Activated CD8-positive, alpha-beta memory T cell treated with anti-CD3 and anti-CD28 coated beads for 24 hours (primary cell): ENCODE measurements around the gene WWOX.

Experiments
- DNase-seq: peaks from one replicate; pipeline ENCODE4 v3.0.0-alpha.2; 2020

The WWOX gene

DNA sequence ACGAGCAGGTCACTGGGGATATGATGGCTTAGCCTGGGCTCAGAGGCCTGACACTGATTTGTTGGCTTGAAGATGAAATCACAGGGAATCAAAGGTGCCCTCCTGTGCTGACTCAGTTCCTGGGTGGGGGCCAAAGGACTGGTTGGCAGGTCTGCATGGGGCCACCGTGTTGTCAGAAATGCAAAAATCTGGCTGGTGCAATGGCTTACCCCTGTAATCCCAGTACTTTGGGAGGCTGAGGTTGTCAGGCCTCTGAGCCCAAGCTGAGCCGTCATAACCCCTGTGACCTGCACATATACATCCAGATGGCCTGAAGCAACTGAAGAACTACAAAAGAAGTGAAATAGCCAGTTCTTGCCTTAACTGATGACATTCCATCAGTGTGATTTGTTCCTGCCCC, 314.2 kb downstream of the WWOX start:
- no peak for DNase-seq

DNA sequence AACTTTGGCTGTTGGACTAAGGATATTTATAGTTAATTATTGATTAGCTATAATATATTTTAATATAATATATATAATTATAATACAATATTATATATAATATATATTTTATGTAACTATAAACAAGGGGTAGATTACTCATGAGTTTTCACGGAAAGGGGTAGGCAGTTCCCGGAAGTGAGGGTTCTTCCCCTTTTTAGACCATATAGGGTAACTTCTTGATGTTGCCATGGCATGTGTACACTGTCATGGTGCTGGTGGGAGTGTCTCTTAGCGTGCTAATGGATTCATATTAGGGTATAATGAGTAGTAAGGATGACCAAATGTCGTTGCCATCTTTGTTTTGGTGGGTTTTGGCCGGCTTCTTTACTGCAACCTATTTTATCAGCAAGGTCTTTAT, 315.6 kb downstream of the WWOX start:
- no peak for DNase-seq

DNA sequence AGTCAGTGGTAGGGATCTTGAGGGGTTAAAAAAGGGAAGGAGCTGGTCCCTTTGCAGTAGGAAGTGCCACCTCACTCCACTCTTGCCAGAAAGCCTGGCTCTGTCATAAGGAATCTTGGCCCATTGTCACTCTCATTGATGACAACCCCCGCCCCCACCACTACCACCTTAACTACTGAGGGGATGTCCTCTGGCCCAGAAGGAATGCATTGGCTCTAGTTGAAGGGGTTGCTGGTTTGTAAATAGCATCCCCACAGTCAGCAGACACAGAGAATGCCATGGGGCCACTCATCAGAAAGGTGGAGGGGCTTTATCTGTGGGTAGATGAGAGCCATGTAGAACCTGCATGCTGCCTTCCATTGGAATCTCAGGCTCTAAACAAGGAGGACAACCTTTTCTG, 316.2 kb downstream of the WWOX start:
- DNase-seq = no peak

DNA sequence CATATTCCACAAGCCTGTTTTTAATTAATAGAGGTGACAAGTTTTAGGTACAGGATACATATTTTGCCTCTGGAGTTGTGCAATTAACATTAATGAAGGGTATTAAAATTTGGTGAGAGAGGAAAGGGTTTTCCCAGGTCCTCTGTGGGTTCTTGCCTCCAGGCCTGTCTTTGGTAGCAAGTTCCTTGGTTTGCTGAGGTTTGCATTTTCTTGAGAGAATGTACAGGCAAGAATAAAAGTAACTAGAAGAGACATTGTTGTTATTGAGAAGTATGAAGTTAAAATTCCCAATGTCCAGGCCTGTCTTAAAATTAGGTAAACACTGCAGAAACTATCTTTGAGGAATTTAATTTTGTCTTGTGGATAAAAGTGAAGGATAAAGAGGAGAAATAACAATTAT, 316.9 kb downstream of the WWOX start:
- no peak for DNase-seq

DNA sequence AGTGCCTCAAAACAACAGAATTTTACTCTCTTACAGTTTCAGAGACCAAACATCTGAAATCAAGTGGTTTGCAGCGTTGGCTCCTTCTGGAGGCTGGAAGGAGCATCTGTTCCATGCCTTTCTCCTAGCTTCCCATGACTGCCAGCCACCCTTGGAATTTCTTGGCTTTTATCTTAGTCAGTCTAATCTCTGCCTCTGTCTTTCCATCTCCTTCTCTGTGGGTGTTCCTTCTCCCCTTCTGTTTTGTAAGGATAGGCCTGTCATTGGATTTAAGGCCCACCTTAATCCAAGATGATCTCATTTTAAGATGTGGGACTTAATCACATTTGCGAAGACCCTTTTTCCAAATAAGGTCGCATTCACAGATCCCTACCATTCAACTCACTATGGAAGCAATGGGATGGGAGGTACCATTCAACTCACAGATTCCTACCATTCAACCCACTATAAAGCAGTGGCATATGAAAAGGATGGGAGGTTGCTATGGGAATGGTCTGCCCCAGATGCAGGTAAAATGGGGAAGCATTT, 321.8 kb downstream of the WWOX start:
- DNase-seq = no peak

DNA sequence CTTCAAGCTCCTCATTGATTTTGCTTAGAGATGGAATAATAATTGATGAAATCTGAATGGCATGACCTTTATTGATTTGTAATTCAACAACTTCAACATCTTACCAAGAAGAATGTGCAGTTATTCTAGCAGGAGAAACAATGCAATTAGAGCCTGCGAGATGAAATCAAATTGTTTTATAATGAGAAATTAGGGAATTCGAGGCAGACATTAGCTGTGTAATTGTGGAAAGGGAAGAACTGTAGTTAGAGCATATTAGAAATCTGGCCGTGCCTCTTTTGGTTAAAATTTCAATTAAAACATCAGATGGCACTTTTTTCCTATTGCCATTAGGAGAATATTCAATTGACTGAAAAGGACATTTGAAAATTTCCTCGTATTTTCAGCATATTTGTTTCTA, 325.8 kb downstream of the WWOX start:
- DNase-seq = no peak

DNA sequence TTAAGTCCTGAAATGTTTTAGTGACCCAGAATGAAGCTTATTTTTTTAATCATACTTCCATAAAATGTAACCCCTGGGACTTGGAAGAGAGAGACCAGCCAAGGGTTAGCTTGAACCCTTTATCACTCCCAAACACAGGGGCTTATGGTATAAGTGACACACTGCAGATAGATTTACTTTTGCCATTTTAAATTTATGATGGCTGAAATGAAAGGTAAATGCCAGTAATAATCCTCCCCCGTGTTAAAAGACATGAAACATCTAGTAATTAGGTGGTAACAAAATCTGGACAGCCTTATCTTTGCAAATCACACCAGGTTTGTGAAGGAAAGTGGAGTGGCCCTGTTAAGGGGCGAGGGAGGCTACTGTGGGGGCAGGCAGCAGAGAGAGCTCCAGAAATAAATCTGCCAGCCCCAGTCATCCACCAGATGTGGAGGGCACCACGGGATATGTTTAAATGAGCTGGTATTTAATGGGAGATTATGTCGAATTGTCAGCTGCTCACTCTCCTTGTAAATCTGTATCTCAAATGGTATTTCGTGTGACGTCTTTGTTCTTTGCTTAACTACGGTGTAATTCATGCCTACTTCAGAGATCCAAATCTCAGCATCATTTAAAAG, 326.5 kb downstream of the WWOX start:
- no peak for DNase-seq

DNA sequence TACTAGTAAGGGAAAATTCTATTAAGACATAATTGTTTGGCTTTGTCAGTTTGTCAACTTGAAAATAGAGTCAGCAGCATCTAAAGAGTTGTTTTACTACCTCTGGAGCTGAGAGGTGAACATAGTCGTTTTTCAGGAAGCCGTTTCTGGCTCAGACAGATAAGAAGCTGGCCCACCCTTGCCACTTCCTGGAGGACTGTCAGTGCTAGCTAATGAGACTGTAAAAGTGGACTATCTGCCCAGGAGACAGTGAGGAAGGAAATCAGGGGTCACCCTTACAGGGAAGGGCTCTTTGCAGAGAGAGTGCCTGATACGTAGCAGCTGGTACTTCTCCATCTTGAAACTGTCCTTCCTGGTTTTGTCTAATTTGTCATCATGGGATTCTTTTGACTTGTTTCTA, 328.7 kb downstream of the WWOX start:
- DNase-seq = no peak

DNA sequence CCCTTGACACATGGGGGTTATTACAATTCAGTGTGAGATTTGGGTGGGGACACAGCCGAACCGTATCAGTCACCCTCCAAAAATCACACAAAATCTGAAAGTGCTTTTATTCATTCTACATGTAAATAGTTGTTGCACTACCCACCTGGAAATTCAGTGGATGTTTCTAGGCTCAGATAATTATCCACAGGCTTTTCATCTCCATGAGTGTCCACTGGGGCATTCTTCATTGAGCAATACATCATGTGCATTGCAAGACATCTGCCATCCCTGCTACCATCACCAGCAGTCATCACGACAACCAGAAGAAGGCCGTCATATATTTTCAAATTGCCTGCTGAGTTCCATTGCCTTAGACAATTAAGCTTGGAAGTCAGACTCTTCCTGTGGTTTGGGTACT, 330.8 kb downstream of the WWOX start:
- no peak for DNase-seq

DNA sequence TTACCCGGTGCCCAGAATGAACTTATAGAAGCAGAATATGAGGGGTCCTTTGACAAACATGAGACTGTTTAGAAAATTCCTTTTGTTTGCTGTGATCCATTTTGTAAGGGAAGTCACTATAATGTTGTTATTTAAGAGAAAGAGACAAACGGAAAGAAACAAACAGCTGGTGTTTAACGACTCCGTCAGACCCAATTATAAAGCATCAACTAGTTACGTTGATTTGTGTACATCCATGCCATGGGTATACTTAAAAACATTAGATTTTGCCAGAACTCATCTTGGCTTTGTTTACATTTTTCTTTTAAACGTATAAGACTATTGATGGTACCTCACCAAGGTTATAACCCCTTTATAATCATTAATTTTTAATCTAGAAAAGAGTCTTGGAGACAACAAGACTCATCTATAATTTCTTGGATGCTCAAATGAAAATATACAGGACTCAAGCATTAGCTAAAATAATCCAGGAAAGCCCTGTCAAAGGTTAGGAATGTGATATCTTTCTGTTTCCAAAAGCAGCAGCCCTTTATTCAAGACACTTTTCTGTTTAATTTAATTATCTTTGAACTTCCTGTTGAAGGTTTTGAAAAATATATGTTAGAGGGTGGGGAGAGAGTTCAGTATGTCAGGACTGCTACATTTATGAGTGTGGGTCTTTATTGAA, 331.7 kb downstream of the WWOX start:
- DNase-seq = no peak

DNA sequence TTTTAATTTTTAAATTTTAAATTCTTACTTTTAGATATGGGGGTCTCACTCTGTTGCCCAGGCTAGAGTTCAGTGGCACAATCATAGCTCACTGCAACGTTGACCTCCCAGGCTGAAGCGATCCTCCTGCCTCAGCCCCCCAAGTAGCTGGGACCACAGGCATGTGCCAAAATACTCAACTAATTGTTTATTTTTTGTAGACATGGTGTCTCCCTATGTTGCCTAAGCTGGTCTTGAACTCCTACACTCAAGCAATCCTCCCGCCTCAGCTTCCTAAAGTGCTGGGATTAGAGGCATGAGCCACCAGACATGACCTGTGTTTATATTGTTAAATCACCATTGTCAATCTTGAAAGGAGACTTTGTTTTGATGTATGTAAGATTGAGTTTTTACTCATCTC, 332.2 kb downstream of the WWOX start:
- no peak for DNase-seq

DNA sequence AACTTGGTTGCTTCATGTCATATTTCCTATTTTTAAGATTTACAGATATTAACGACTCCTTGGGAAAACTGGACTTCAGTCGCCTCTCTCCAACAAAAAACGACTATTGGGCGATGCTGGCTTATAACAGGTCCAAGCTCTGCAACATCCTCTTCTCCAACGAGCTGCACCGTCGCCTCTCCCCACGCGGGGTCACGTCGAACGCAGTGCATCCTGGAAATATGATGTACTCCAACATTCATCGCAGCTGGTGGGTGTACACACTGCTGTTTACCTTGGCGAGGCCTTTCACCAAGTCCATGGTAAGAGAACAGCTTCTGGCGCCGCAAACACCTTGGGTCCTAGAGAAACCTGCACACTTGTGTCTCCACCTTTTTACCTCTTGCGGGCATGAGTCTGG, 333.0 kb downstream of the WWOX start:
- DNase-seq = no peak

DNA sequence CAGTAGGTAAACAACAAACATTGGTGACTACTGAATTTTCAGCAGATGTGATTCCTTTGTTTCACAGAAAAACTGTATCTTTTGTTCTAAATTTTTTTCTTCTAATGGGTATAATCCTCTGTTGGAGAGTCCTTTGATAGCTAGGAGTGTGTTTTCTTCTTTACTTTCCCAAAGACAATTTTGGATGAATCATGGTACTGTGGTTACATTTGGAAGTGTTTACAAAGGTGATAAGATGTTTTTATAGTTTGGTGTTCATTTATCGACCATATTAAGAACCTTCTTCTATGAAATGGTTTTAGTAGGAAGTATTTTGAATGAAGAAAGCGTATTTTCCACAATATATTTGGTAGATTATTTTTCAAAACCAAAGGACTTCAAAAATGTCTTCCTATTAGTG, 333.7 kb downstream of the WWOX start:
- no peak for DNase-seq

DNA sequence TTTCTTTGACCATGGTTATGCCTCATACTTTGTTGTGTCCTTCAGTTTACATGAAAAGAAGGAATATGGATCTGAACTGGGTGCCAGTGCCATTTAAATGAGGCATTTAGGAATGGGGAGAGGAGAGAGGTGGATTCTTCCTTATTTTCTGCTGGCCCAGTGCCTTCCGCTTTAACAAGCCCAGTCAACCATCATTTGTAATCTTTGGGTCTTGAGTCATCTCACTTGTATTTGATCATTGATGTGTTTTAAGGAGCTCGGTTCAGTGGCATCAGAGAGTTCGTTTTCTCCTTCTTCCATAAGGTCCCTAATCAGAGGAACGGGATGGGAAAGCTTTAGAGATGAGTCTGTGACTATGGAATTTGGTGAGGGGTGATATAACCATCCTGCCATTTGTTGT, 334.9 kb downstream of the WWOX start:
- DNase-seq = no peak

DNA sequence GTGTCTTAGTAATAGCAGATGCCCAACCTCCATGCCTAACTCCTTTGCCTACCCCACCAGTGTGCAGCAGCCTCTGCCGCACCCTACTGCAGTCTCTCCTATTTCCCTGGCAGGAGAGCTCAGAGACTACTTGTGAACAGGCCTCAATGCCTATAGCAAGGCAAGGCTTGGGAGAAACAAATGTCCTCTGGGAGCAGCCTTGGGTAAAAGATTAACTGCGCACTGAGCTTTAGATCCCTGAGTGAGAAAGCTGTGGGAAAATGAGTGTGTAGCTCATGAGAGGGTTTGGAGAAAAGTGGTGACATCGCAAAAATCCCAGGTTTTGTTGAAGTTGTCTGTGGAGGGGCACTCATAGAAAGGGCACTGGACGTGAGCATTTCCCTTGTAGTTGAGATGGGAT, 335.8 kb downstream of the WWOX start:
- no peak for DNase-seq

DNA sequence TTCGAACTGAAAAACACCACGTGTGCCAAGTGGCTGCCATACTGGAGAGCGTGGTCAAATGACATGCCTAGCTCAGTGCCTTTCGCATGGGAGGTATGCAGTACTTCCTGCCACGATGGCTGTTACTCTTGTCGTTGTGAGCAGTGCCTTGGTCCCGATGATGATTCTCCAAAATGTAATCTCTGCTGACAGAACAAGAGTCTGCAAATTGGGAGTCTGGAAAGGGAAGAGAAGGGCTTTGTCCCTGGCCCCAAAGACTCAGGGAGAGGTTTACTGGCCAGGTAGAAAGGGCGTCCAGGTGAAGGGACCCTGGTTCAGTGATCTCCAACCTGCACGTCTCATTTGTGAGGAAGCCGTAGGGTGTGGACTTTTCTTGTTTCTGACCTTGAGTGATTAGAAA, 336.6 kb downstream of the WWOX start:
- no peak for DNase-seq

DNA sequence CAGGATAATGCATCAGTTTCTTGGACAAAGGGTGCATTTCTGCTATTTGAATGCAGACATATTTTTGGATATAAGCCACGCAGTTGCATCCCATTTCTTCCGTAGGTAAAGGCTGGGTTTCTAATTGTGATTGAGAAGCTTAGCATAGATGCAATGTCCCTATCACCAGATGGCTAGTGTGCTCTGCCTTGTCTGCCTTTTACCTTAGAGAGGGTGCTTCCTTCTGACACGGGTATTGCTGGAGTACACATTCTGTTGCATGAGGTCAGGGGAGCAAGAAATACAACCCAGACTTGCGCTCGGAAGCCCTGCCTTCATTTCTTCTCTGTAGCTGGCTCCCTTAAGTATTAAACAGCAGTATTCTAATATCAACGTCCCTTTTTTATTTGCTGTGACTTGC, 337.4 kb downstream of the WWOX start:
- DNase-seq = no peak

DNA sequence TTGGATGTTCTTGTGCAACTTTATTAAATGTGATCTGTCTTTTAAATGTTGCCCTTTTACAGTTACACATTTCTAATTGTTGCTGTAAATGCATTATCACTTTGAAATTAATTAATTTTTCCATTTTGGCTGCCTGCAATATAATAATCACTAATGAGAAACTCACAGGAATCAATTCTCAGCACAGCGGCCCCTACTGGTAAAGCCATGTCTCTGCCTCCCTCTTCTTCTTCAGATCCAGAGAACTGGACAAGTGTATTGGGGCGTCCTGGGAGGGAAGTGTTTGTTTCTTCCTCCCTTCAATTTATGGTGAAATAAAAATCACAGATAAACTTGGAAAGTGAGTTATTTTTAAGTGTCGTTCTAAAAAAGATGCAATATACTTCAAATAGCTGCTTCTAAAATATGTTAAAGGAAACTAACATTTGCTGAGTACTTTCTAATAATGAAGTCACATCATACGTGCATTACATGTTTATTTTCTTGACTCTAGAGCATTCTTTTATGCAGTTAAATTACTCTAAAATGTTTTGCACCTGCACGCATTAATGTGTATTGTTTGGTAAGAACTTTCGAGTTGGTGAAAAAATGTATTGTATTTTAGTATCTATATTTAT, 338.0 kb downstream of the WWOX start:
- peak; percentile 59 for DNase-seq

DNA sequence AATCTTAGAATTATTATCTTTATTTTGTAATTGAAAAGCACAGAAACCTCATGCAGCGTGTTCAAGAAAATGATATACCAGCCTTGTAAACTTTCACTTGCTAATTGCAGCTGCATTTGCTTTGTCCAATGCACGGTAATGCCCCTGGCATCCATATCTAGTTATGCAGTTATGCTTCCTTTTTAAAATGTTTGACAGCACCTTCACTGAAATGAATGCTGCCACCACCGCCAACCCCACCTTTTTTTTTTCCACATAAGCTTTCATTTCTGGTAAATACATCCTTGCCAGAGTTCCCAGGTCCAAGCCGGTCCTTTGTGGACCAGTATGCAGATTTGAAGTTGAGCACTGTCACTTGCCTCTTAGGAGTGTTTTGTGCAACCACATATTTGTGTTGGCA, 338.8 kb downstream of the WWOX start:
- no peak for DNase-seq

DNA sequence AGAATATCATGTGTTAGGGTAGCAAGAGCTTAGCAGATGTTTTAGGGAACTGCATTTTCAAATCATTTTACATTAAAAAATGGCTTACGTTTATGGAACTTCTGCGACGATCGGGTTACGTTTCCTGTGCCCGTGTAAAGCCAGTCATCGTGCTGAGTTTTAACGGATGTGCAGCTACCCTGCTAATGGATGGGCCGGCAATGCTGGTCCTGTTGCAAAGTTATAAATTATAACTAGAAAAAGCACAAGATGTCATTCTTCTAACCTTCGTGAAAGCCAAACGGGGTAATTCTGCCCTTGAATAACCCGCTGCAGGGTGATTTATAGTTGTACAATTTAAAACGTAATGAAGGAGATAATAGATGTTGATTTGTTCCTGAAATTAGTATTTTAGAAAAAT, 339.2 kb downstream of the WWOX start:
- no peak for DNase-seq

DNA sequence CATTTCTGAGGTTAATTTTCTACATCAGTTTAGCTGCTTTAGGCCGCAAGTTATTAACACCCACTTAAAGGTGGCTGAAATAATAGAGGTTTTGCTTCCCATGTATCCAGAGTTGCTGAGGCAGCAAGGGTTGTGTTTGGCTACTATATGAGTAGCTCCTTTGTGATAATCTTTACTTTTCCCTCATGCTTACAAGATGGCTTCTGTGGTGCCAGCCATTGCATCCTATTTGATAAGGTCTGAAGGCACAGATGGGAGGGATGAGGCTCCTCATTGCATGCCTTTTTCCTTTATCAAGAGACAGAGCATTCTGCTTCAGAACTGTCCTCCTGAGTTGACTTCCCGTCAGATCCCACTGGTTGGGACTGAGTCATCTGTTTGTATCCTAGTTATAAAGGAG, 340.2 kb downstream of the WWOX start:
- no peak for DNase-seq

DNA sequence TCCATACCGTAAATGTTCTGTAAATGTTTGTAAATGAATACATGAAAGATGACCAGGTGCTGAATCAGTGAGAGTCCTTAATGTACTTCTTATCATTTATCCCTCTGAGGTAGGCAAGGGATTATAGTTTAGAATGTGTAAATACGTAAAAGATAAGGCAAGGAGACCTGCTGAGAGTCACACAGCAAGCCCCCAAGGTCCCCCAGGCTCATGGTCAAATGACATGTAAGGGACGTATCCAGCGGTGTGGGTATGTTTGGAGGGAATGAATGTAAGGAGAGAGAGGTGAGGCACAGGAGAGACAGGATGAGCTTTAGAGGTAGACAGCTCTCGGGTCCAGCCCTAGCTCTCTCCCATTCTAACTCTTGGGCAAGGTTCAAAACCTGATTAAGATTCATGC, 341.8 kb downstream of the WWOX start:
- no peak for DNase-seq

DNA sequence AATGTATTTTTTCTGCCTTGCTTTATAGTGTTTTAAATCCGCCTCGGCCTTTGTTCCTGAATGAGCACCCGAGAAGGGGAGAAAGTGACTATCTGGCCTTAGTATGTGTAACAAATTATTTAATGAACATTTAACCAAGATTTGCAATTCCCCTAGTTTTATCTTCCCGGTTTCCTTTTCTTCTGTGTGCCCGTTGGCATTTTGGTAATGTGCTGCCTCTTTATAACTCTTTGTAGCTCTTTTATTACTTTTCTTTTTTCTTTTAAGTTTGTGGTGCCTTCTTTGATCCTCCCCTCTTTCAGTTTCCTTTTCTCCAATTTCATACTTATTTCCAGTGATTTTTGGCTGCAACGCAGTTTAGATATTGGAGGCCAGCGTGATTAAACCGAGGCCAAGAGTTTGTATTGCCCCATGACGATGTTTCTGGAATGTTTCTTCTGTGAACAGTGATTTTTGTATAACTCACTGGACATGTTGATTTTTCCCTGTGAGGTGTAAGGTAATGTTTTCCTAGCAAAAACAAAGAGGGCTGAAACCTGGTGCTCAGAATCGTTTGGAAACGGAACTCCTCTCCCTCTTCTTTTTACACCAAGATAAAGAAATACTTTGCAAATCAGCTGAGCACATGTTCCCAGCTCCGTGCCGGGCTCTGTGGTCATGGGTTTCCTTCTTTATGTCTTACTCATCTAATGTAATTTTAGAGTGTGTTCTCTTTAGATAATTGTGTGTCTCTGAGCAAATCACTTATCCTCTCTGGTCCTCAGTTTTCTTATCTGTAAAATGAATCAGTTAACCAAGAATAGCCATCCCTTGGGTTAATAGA, 344.3 kb downstream of the WWOX start:
- DNase-seq = no peak

DNA sequence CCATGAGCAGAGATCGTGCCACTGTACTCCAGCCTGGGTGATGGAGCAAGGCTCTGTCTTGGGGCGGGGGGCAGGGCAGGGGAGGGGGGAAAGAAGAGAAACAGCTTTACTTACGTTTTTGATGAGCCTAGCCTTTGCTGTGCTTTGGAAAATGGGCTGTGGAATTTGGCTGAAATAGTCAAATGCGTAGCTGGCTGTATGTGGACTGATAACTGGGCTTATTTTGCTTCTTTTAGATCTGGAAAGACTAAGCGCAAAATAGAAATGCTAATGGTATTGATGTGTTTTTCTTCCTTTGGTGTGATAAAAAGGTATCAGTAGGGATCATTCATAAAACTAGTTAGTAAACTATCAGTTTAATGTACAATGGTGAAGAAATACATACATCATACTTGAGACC, 346.4 kb downstream of the WWOX start:
- no peak for DNase-seq
